CD4-positive, alpha-beta T cell treated with Interferon gamma for 1 hour (primary cell): ENCODE results near the gene SGIP1.
"Not testable (repeated sequence)": the region's sequence is repeated elsewhere in the genome, so short reads cannot be mapped to it uniquely, and the experiment has no call there.

Source experiments
- DNase-seq: peaks from one replicate; pipeline ENCODE4 v3.0.0-alpha.2; 2020

The SGIP1 gene

GRCh38 chr1:66773227-66773626 is 239.3 kb downstream of the SGIP1 start:
- DNase-seq = no peak

- DNase-seq = no peak
Observed at GRCh38 chr1:66774438-66774837, 240.5 kb downstream of the SGIP1 start.

GRCh38 chr1:66775646-66776045 is 241.7 kb downstream of the SGIP1 start:
- DNase-seq = no peak

- no peak for DNase-seq
Observed at GRCh38 chr1:66777831-66778230, 243.9 kb downstream of the SGIP1 start.

- no peak for DNase-seq
Observed at GRCh38 chr1:66778266-66778665, 244.3 kb downstream of the SGIP1 start.

GRCh38 chr1:66778969-66779368 is 245.0 kb downstream of the SGIP1 start:
- no peak for DNase-seq

- DNase-seq = no peak
Observed at GRCh38 chr1:66779475-66780078, 245.6 kb downstream of the SGIP1 start.

- not testable (repeated sequence) for DNase-seq
Observed at GRCh38 chr1:66785800-66786199, 251.8 kb downstream of the SGIP1 start.

- DNase-seq = no peak
Observed at GRCh38 chr1:66787641-66788040, 253.7 kb downstream of the SGIP1 start.

- no peak for DNase-seq
Observed at GRCh38 chr1:66788231-66788939, 254.4 kb downstream of the SGIP1 start.

- DNase-seq = no peak
Observed at GRCh38 chr1:66791621-66792610, 258.0 kb downstream of the SGIP1 start.

GRCh38 chr1:66795839-66796238 is 261.9 kb downstream of the SGIP1 start:
- DNase-seq = not testable (repeated sequence)
